ENCODE data around the gene LONP2. TPM values are rescaled to one million over a fixed set of nuclear protein-coding genes. Genes with fewer than 3 reads are reported as not detected.

Gene LONP2
- total RNA-seq, result 10 to 100 TPM; 56.6 to 57.4 TPM

GRCh38 chr16:48244080-48244862 lies at the start of gene LONP2:
LONP2 (plus strand) TSS chr16:48244300; CDS start chr16:48244389, 89 bp downstream.

GRCh38 chr16:48247311-48247710 lies 3.2 kb downstream of the LONP2 start, which contains the start of gene ABCC11:
ABCC11 (minus strand) TSS chr16:48247539; CDS start chr16:48231921, 15,618 bp downstream.

DNA sequence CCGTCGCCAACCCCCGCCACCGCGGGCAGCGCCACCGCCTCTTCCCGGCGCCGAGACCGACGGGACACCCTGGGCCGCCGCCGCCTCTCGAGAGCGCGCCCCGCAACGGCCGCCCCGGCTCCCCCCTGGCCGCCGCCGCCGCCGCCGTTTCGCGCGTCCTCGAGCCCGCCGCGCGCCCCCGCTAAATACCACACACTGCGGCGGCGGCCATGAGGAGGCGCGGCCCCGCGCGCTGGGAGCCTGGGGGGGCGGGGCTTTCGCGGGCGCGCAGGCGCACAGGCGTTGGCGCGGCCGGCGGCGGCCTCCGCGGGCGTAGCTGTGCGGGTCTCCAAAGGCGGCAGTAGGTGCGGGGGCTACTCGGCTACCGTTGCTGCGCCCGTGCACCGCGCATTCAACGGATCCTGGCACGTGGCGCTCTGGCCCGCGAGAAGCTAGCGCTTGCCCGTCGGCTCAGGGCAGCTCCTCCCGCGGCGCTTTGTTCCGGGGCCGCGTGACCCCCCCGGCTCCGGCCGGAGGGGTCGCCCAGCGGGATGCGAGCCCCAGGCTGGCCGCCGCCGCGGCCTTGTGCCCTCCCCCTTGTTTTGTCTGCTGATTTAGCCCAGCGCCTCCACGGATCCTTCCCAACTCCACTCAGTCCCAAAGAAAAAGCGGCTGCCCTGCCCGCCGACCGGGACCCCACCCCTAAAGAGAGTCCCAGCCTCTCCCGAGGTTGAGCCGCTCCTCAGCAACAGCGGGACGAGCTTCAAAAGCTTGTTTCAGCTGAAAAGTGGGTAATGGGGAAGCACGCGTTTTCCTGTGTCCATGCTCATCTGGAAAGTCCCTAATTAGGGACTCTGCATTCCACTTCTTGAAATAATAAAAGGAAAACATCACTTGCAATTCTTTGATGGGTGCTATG lies 141.4 kb downstream of the LONP2 start, which contains the start of gene SIAH1:
Gene SIAH1 (minus strand): TSS at position 161 of the 898 bp plus-strand sequence. CDS start 22,985 bp downstream, outside the sequence.

Other genes with a start within 250 kb of the LONP2 start
- gene ABCC12, start 88.3 kb upstream of the LONP2 start, total RNA-seq, result not detected
- not detected for gene ABCC11, start 3.2 kb downstream of the LONP2 start, total RNA-seq
- gene SIAH1, start 141.1 kb downstream of the LONP2 start, total RNA-seq, result 10 to 100 TPM; 12.9 to 13.7 TPM

All from activated naive CD4-positive, alpha-beta T cell treated with anti-CD3 and anti-CD28 coated beads, Interleukin-2, amount 10 ng/mL, durations not matched to agents 5 hours and 36 hours (primary cell).